Stimulated activated CD4-positive, alpha-beta T cell treated with anti-CD3 and anti-CD28 coated beads, Interleukin-2, amount 100 ng/mL, for 24 hours (primary cell): ENCODE measurements around the gene FREY1.

Source experiments
- DNase-seq, 2 donors: peaks; one replicate each; pipeline ENCODE4 v3.0.0-alpha.2; 2020

FREY1 gene, protein sequence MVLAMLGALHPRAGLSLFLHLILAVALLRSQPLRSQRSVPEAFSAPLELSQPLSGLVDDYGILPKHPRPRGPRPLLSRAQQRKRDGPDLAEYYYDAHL

GRCh38 chr11:45906965-45907611, at the start of gene FREY1:
Gene FREY1 (minus strand): TSS chr11:45907271. CDS start chr11:45907245, 26 bp downstream.
- DNase-seq: no peak

GRCh38 chr11:45949992-45950407, 42.9 kb upstream of the FREY1 start:
- no peak for DNase-seq

GRCh38 chr11:45948356-45948755, 41.3 kb upstream of the FREY1 start:
- no peak for DNase-seq

- no peak for DNase-seq
Measured at GRCh38 chr11:45947885-45948284, 40.8 kb upstream of the FREY1 start.

- no peak for DNase-seq
Measured at GRCh38 chr11:45945397-45945999, 38.4 kb upstream of the FREY1 start.

GRCh38 chr11:45942381-45942780, 35.3 kb upstream of the FREY1 start:
- no peak for DNase-seq

DNA sequence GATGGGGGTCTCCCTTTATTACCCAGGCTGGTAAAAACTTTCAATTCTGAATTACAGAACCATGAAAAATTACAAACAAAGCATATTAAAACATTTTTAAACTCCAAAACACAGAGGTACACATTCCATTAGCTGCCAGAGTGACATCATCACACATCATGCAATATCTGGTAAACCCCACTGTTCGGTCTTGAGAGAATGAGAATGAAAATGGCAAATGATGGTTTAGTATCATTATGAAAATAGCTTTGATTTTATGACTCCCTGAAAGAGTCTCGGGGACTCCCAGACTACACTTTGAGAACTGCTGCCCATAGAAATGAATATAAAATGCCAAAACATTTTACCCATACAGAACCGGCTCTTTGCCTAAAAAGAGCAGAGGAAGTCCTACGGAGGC, 34.2 kb upstream of the FREY1 start:
- DNase-seq: no peak

DNA sequence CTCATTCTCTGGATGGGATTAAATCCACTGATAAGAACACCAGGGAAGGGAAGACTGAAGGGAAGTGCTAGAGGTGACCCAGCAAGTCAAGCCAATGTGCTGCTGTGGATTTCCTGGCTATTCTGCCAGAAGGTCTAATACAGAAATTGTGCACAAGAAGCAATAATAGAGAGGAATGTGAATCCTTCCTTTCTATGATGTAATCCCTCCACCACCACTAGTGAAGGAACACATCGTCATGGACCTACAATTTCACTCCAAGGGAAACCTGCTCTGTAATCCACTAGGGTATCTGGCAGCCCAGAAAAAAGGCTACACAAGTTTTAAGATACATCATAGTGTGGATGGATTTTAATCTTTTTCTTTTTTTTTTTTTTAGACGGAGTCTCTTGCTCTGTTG, 32.8 kb upstream of the FREY1 start:
- DNase-seq: no peak

DNA sequence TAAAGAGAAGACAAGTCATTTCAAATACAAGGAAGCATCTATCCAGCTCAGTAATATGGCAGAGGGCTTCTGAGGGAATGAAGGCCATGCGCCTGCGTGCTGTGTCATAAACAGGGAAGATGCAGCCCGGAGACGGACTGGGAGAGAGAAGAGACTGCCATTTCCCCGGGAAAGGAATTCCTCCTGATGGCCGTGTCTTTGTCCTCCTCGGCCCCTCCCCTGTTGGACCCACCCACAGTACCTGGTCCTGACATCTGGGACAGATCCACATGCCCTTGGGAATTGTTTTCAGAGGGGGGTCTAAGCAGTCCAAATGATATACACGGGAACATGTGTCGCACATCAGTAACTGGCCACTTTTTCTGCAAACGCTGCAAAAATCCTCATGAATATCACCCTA, 30.8 kb upstream of the FREY1 start:
- no peak for DNase-seq

DNA sequence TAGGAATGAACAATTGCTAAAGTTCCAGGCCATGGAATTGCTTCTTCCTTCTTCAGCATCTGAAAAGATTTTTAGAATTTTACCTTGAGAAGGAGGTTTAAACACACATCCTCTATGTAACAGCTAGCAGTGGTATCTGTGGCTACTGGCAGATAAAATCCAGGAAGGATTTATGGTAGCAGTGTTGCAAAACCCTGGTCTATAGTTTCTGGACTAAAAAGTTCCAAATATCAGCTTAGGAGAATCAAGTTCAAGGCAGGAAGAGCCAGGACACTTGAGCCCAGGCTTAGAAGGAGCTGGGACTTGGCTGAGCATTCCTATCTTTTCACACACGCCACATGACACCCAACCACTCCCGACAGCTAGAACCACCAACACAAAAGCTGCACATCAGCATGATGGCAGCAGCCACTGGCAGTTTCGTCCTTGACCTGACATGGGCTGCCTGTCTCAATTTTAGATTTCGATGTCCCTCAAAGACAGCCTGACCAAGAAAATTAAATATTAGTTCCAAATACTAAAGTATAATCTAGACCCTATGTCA, 29.5 kb upstream of the FREY1 start:
- DNase-seq: no peak

DNA sequence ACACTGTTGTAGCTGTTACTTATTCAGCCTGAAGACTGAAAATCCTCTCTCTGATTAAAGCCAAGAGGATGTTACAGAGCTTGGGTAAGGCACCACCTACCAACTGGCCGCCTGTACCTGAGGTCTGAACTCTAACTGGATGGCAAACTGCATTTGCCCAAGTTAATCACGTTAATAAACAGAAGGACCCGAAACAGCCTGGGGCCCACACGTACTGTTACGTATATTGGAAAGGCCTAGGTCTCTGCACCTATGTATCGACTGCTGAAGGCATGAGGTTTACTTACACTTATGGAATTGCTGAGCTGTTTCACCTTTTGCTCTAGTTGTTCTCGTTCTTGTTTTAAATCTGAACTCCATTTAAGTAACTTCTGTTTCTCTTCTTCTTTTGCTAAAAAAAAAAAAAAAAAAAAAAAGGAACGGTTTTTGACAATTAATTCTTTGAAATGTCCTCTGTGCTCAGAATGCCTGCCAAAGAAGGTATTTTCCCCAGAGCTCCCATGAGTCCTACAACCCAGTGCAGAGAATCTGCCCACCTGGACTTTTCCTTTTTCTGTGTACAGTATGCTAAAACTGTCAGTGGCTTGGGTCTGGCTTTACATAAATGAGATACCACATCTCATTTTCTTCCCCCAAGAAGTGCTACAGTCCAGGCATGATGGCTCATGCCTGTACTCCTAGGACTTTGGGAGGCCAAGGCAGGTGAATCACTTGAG, 28.4 kb upstream of the FREY1 start:
- no peak for DNase-seq

DNA sequence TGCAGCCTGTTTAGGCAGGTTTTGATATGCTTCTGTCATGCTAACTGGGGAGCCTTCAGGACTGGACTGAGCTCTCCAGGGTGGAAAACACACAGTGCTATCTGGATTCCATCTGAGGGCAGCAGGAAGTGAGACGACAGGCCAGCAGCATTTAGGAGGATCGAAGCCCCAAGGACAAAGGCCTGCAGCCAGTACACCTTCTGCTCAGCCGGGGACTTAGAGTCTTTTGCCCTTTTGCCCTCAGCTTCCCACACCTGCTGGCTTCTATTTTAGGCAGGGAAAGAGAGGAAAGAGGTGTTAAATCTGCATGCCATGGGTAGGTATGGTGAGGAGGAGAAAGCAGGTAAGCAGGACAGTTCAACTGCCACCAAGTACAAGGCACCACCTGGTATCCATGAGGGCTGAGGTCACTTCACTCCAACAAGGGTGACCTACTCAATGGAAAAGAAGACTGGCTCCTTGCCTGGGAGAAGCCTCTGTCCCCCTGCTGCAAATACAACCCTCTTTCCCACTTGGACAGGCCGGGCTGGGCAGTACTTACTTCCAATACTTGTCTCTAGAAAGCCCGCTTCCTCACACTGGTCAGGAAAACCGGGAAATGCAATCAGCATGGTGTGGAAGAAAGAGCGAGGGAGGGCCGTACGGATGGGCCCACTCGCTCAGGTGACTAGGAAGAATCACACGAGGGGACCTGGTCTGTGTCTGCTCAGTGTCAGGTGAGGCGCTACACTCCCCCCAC, 27.7 kb upstream of the FREY1 start:
- no peak for DNase-seq

GRCh38 chr11:45933846-45934579, 26.9 kb upstream of the FREY1 start:
- DNase-seq: no peak

DNA sequence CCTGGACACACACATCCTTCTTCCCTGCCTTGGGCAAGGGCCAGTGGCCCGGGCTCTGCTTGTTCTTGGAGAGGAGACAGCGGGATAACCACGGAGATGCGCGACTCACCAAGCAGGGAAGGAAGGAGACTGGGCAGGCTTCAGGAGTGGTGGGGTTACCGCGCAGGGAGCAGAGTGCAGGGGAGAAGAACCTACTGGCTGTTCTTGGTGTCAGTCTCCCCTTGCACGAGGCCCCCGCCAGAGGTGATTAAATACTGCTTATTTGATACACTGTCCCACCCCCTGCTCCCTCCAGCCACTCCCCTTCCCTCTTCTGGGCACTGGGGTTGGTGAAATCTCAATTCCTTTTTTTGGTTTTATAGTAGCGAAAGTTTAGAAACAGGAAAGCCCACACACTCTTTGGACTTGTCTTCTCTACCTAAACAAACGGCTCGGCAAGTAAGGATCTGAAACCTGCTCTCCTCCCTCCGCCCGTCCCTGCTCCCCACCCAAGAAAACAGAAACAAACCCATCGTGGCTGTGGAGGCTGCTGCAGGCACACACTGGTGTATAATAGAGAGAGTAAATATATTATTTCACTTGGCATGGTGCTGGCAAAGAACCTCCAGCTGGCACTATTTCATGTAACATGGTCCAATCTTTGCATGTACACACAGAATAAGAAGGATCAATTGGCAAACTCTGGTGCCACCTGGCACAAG, 26.2 kb upstream of the FREY1 start:
- DNase-seq: no peak

DNA sequence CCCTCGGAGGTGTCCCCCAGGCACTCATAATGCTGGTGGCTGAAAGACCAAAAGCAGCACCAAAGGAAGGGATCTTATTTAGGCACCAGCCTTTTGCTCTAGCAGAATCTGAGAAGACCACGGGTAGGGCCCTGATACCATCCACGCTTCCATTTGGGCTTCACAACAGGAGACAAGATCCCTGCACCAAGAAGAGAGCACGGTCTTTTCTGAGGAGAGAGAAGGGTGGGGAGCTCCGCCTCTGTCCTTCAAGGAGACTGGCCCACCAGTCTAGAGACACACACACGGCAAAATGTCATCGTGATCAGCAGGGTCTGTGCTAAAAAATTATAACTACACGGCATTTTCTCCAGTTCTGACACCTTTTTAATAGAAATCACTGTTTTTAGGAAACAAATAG, 25.1 kb upstream of the FREY1 start:
- no peak for DNase-seq

- DNase-seq: no peak
Measured at GRCh38 chr11:45931739-45932138, 24.7 kb upstream of the FREY1 start.

DNA sequence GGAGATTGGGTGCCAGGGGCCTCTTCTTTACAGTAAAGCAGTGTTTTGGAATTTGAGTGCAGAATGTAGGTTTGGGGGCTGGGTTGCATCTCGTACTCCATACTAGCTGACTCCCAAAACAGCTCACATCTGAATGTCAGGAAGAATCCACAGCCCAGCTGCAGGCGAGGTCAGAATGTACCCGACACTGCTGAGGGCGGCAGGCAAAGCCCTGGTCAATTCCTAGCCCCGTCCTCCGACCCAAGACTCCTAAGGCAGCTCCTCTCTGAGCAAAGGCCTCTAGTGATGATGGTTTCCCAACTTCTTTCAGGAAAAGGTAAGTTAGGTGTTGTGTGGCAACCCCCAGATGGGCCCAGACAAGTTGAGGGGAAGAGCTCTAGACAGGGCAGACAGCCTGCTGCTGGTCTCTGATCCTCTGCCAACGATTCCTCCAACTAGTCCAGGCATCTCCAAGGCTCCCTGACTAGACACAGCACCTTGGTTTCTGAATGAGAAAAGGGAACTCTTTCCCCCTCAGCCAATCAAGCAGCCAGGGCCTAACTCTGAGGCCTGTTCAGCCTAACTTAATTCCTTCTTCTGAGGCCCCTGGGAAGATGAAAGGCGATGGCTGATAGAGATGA, 24.0 kb upstream of the FREY1 start:
- no peak for DNase-seq

DNA sequence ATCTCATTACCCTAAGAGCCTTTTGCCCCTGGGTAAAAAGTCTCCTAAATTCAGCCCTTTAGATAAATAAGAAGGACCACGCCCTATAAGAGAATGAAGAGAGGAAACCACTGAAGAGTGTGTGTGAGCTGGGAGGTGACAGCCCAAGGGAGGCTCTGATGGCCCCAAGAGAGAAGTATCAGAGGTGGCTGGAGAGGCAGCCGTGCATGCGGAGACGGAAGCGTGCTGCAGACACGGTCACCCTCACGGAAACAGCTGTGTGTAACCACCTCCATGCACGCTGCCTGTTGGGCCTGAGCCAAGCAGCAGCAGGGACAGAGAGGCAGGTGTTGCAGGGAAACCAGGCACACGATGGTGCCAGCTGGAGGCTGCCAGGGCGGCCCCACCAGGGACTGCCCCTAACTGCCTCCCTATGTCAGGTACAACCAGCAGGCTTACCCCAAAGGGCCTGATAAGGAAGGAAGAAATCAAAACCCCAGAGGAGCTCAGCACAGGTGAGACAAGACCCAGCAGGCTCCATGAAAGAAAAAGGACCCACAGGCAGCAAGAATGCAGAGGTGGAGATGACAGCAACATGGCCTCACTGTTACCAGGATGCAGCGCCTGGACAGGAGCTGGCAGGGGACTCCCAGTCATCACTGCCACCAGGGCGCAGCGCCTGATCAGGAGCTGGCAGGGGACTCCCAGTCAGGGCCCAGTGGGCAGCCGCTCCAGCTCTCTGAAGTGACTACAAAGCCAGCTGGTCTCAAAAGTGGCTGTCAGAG, 23.1 kb upstream of the FREY1 start:
- DNase-seq: no peak

DNA sequence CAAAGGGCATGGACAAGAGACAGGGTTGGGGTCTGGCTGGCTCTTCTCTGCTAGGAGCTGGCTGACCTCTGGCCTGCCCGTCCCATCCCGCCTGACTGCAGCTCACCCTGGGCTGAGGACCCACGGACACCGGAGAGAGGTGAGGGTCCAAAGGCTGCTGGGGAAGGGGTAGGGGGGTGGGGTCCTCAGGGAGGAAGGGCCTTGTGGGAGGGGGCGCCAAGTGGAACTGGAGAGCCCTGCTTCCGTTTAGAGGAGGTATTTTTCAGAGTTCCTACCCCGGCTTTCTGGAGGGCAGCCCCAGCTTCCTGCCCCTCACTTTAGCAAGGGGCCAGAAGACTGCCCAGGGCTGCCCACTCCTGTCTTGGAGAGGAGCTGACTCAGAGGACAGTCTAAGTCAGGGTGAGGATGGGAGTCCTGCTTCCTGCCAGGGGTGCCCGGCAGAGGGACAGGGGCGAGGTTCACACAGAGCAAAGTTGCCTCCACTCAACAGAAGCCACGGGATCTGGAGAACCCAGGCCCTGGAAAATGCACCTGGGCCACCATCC, 22.5 kb upstream of the FREY1 start:
- no peak for DNase-seq

DNA sequence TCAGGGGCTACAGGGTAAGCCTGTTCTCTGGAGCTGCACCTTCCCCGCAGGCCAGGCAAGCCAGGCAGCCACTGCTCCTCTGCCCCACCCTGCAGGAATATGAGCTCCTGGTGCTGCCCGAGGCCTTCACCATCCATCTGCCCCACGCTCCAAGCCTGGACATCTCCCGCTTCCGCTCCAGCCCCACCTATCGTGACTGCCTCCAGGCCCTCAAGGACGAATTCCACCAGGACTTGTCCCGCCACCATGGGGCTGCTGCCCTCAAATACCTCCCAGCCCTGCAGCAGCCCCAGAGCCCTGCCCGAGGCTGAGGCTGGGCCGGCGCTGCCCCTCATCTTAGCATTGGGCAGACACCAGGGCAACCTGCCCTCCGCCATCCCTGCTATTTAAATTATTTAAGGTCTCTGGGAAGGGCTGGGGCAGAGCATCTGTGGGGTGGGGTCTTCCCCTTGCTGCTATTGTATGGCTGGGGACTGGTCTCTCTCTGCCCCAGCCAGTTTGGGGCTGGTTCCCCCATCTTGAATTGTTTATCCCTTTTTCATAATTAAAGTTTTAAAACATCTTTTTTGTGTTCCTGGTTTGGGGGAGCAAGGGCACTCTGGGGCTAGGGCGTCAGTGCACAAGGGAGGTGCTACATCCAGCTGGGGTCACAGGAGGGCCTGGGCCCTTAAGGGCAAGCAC, 21.6 kb upstream of the FREY1 start:
- no peak for DNase-seq
